Measurements from ENCODE around the gene RUSF1. TPM values are rescaled to one million over a fixed set of nuclear protein-coding genes. Genes with fewer than 3 reads are reported as not detected.

The RUSF1 gene
- total and polyA plus RNA-seq, 9 of the 15 experiments (the other 6 are each of a cell fraction or from before 2014, with no cell fraction given), result 0.80 to 52.8 (median 27.6) TPM

DNA sequence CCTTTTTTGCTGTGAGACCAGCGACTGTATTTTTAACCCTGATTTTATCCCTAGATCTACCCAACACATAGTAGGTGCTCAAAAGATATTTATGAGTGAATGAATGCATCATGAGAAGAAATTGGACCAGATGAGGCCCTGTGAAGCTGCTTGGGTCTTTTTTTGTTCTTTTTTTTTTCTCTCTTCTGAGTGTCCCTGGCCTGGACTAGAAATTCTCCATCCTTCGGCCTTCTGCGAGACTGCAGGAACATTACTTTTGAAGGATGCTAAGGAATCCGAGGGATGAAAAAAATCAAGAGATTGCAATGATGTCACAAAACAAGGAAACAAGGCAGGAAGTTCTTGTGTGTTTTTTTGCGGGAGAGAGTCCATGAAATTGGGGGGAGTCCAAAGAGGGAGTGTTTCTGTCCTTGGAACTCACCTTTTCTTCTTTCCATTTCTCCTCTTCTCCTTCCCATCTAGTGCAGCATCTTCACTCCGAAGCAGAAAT is 560 bp upstream of the RUSF1 start:
- H4K20me1 ChIP-seq (replicated peaks; ENCODE audit: control insufficient read depth, insufficient read depth, low read length), result no peaks in the 10 kb centered on the region
- peaks cover 35% of the 10 kb centered on the region for H3K79me2 ChIP-seq (ENCODE audit: control insufficient read depth, insufficient read depth, low read length)
- H2AFZ ChIP-seq (ENCODE audit: low read depth, low read length), result peak overlapping the region; percentile 71; the same call in 1 of the 2 replicates
- in situ Hi-C loops (cut with MboI), result no loop called here
- FAIRE-seq, result peak; percentile 58
- WGBS (ENCODE audit: insufficient coverage, low coverage, missing lambda C conversion rate), result 1% methylated on average over 6 of the region's 6 CpGs
- intact Hi-C loops (cut with micrococcal nuclease), result loop anchor here (5.0 kb wide), 1 partner anchor 51 kb away; the partner anchor contains the start of gene ARMC5
- no peaks in the 10 kb centered on the region for H3K27me3 ChIP-seq (ENCODE audit: control insufficient read depth in 2 of 2, insufficient read depth in 2 of 2, low read length in 2 of 2)
- no peaks in the 10 kb centered on the region for H3K9me1 ChIP-seq (ENCODE audit: control insufficient read depth, insufficient read depth, low read length)
- H3K9me3 ChIP-seq (replicated peaks; ENCODE audit: control insufficient read depth, insufficient read depth, low read depth, low read length), result peaks cover 5% of the 10 kb centered on the region; the same call in 1 of the 2 replicates
- H3K4me3 ChIP-seq, result peak overlapping the region; percentile 79
- H3K27ac ChIP-seq (ENCODE audit: extremely low read depth, low read depth, low read length), result peak overlapping the region; percentile 92
- peak; percentile 12 for ATAC-seq
- H3K9ac ChIP-seq (ENCODE audit: insufficient read depth in 1 of 2, low read depth in 2 of 2, low read length in 2 of 2), result peak overlapping the region; percentile 97 to 100
- ChIA-PET CTCF (ENCODE audit: low intra/inter-chr PET ratio) (no interaction called here), POLR2A (interaction anchor here (0.5 to 3.9 kb wide), 23 partner anchors 9 to 545 kb away, joined by 3 to 29 read pairs (median 4); partner anchors contain the start of genes AHSP, ARMC5 and ZNF267)
- peak in 1 of 4 experiments; percentile 30 for DNase-seq (ENCODE audit: extremely low read depth in 1 of 4, low spot score in 3 of 4)
- peaks cover 27% of the 10 kb centered on the region for H3K36me3 ChIP-seq (ENCODE audit: control insufficient read depth, insufficient read depth, low read length)
- peak overlapping the region; percentile 89 for H3K4me2 ChIP-seq (ENCODE audit: insufficient read depth, low read length)
- peaks cover 10 to 24% of the 10 kb centered on the region in 2 experiments; a peak in 4 of 5 replicates for H3K4me1 ChIP-seq (replicated peaks in 1 of 2; ENCODE audit: control insufficient read depth in 2 of 2, insufficient read depth in 2 of 2, low read length in 2 of 2)
- BruUV-seq (replicated peaks), result TSS peak; percentile 88
- no peak for TF ChIP-seq MTA2 (IDR thresholded peaks at IDR 0.05; ENCODE audit: low read depth)
- TF ChIP-seq ZNF589 (CRISPR knock-in tag; IDR thresholded peaks at IDR 0.05; ENCODE audit: low read depth), result 0 out of 2 replicates have a peak, but pooled peaks have one; percentile 42
- no peak for TF ChIP-seq GATAD2A (IDR thresholded peaks at IDR 0.05)
- TF ChIP-seq, protein P1, sequence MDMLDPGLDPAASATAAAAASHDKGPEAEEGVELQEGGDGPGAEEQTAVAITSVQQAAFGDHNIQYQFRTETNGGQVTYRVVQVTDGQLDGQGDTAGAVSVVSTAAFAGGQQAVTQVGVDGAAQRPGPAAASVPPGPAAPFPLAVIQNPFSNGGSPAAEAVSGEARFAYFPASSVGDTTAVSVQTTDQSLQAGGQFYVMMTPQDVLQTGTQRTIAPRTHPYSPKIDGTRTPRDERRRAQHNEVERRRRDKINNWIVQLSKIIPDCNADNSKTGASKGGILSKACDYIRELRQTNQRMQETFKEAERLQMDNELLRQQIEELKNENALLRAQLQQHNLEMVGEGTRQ (CRISPR knock-in tag; IDR thresholded peaks at IDR 0.05), result no peak
- TF ChIP-seq, protein P2, sequence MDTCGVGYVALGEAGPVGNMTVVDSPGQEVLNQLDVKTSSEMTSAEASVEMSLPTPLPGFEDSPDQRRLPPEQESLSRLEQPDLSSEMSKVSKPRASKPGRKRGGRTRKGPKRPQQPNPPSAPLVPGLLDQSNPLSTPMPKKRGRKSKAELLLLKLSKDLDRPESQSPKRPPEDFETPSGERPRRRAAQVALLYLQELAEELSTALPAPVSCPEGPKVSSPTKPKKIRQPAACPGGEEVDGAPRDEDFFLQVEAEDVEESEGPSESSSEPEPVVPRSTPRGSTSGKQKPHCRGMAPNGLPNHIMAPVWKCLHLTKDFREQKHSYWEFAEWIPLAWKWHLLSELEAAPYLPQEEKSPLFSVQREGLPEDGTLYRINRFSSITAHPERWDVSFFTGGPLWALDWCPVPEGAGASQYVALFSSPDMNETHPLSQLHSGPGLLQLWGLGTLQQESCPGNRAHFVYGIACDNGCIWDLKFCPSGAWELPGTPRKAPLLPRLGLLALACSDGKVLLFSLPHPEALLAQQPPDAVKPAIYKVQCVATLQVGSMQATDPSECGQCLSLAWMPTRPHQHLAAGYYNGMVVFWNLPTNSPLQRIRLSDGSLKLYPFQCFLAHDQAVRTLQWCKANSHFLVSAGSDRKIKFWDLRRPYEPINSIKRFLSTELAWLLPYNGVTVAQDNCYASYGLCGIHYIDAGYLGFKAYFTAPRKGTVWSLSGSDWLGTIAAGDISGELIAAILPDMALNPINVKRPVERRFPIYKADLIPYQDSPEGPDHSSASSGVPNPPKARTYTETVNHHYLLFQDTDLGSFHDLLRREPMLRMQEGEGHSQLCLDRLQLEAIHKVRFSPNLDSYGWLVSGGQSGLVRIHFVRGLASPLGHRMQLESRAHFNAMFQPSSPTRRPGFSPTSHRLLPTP (IDR thresholded peaks at IDR 0.05; ENCODE audit: borderline replicate concordance, extremely low read depth, insufficient read length), result no peak
- TF ChIP-seq ZNF274 (IDR thresholded peaks at IDR 0.05; ENCODE audit: borderline replicate concordance, low read depth, low read length), result no peak
- no peak for TF ChIP-seq TCFL5 (CRISPR knock-in tag; conservative IDR thresholded peaks at IDR 0.05)
- no peak for TF ChIP-seq DPF2 (IDR thresholded peaks at IDR 0.05)
- no peak for TF ChIP-seq ZNF316 (IDR thresholded peaks at IDR 0.05)
- TF ChIP-seq, protein P3, sequence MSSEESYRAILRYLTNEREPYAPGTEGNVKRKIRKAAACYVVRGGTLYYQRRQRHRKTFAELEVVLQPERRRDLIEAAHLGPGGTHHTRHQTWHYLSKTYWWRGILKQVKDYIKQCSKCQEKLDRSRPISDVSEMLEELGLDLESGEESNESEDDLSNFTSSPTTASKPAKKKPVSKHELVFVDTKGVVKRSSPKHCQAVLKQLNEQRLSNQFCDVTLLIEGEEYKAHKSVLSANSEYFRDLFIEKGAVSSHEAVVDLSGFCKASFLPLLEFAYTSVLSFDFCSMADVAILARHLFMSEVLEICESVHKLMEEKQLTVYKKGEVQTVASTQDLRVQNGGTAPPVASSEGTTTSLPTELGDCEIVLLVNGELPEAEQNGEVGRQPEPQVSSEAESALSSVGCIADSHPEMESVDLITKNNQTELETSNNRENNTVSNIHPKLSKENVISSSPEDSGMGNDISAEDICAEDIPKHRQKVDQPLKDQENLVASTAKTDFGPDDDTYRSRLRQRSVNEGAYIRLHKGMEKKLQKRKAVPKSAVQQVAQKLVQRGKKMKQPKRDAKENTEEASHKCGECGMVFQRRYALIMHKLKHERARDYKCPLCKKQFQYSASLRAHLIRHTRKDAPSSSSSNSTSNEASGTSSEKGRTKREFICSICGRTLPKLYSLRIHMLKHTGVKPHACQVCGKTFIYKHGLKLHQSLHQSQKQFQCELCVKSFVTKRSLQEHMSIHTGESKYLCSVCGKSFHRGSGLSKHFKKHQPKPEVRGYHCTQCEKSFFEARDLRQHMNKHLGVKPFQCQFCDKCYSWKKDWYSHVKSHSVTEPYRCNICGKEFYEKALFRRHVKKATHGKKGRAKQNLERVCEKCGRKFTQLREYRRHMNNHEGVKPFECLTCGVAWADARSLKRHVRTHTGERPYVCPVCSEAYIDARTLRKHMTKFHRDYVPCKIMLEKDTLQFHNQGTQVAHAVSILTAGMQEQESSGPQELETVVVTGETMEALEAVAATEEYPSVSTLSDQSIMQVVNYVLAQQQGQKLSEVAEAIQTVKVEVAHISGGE (CRISPR knock-in tag; IDR thresholded peaks at IDR 0.05), result no peak; a peak in 1 of 6 replicates
- TF ChIP-seq, protein P4, sequence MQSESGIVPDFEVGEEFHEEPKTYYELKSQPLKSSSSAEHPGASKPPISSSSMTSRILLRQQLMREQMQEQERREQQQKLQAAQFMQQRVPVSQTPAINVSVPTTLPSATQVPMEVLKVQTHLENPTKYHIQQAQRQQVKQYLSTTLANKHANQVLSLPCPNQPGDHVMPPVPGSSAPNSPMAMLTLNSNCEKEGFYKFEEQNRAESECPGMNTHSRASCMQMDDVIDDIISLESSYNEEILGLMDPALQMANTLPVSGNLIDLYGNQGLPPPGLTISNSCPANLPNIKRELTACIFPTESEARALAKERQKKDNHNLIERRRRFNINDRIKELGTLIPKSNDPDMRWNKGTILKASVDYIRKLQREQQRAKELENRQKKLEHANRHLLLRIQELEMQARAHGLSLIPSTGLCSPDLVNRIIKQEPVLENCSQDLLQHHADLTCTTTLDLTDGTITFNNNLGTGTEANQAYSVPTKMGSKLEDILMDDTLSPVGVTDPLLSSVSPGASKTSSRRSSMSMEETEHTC (IDR thresholded peaks at IDR 0.05), result no peak
- TF ChIP-seq NR1H2 (CRISPR knock-in tag; IDR thresholded peaks at IDR 0.05), result no peak
- TF ChIP-seq HDGF (IDR thresholded peaks at IDR 0.05), result no peak
- no peak for TF ChIP-seq CREB1 (IDR thresholded peaks at IDR 0.05)
- no peak for TF ChIP-seq CREB1 (CRISPR knock-in tag; IDR thresholded peaks at IDR 0.05)

Measured in K562 (cell line).